GM06990 (cell line): ENCODE measurements around the gene HCRTR2.
"Not testable (repeated sequence)": the region's sequence is repeated elsewhere in the genome, so short reads cannot be mapped to it uniquely, and the experiment has no call there.

ENCODE experiments used
- DNase-seq: peaks from one replicate; pipeline ENCODE4 v3.0.0-alpha.2; 2011; ENCODE audit not compliant: insufficient read length; ENCODE audit errors: extremely low read depth
- H3K27me3 ChIP-seq: replicated peaks from 2 replicates; pipeline ENCODE4 v1.6.0; 2011; ENCODE audit warnings: low read length; ENCODE audit not compliant: control insufficient read depth, insufficient read depth
- H3K36me3 ChIP-seq: 2 replicates; pipeline ENCODE4 v1.5.1; 2011; ENCODE audit warnings: low read length; ENCODE audit not compliant: control insufficient read depth, insufficient read depth
- H3K4me3 ChIP-seq: replicated peaks from 2 replicates; pipeline ENCODE4 v1.5.1; 2011; ENCODE audit warnings: low read depth, mild to moderate bottlenecking, control low read depth, low read length
- CTCF ChIP-seq: IDR thresholded peaks from 2 replicates; pipeline ENCODE4 v1.5.1; 2011; ENCODE audit warnings: low read length, control low read depth, mild to moderate bottlenecking, inconsistent platforms; ENCODE audit not compliant: insufficient read depth, poor library complexity, severe bottlenecking

The HCRTR2 gene

DNA sequence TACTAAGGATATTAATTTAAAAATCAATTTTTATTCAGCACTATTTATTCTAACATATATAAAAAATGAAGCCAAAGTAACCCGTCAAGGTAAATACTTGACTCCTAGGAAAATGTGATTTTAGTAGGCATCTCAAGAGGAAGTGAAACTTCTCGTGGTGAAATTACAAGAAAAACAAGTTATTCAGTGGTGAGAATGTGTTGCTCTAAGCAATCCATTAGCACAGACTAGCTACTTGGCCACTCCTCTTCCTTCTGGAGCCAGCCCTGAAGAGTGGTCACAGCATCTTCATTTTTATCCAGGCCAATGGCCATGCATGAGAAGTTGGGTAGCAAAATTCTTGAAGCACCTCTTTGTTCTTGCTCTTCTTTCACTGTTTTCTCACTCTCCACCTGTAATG is 112.5 kb downstream of the HCRTR2 start:
- DNase-seq = no peak
- no peak for TF ChIP-seq CTCF
- H3K27me3 ChIP-seq = no peaks in the 10 kb centered on the region

GRCh38 chr6:55290736-55291135 is 116.4 kb downstream of the HCRTR2 start:
- no peak for DNase-seq
- no peaks in the 10 kb centered on the region for H3K36me3 ChIP-seq
- TF ChIP-seq CTCF = no peak
- no peaks in the 10 kb centered on the region for H3K27me3 ChIP-seq
- H3K4me3 ChIP-seq = no peak overlapping the region

More for the DNA sequence above, 112.5 kb downstream of the HCRTR2 start:
- Histone ChIP-seq H3K36me3 (no peaks in the 10 kb centered on the region), H3K4me3 (no peak overlapping the region)

DNA sequence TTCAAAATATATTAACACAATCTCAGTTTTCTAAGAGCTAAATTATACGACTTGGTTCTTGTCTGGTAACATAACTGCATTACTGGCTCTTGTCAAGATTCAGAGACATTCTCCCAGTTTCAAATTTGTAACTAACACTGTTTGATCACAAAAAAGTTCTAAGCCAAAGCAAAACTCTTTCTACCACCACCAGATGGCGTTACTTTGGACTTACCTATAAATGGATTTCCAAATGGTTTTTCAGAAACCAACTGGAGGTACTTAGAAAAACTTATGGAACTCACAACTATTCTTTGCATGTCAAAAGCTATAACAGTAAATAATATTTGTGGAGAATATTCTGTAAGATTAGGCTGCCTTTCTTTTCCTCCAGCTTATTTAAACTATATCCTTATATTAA is 118.8 kb downstream of the HCRTR2 start:
- Histone ChIP-seq H3K36me3 (no peaks in the 10 kb centered on the region), H3K4me3 (no peak overlapping the region), H3K27me3 (no peaks in the 10 kb centered on the region)
- TF ChIP-seq CTCF = peak; percentile 48
- peak; percentile 0 for DNase-seq

GRCh38 chr6:55297214-55297613 is 122.9 kb downstream of the HCRTR2 start:
- not testable (repeated sequence) for H3K36me3 ChIP-seq, H3K27me3 ChIP-seq, DNase-seq, H3K4me3 ChIP-seq

DNA sequence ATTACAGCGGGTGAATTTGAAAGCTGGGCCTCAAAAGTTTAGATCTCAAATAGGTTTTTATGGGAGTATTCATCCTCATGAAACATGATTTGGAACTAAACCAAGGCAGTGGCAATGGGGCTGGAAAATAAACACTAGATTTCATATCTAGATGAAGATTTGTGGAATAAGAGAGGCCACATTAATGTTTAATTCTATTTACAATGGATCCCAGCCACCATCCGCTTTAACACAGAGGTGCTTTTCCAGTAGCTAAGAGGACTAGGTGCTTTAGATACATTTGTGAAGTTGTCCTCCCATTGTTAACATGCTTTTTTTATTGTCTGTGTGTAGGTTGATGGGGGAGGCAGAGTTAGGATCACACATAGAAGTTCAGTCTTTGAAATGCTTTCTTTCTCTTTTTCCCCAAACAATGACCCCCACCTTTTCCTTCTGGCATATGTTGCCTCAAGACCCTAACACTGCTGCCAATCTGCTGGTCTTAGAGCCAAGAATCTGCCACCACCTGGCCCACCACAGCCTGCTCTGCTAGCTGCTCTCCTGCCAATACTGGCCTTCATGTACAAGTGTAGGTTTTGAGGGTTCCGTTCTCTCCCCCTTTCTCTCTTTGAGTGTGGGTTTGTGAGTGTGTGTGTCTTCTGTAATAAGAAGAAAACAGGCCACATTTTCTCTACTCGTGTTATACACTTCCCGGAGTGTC is 125.1 kb downstream of the HCRTR2 start:
- no peak for TF ChIP-seq CTCF
- no peak for DNase-seq
- Histone ChIP-seq H3K4me3 (no peak overlapping the region), H3K27me3 (no peaks in the 10 kb centered on the region), H3K36me3 (no peaks in the 10 kb centered on the region)

GRCh38 chr6:55304747-55305146 is 130.4 kb downstream of the HCRTR2 start:
- no peak for DNase-seq
- Histone ChIP-seq H3K36me3 (no peaks in the 10 kb centered on the region), H3K27me3 (no peaks in the 10 kb centered on the region), H3K4me3 (no peak overlapping the region)
- no peak for TF ChIP-seq CTCF
